Hepatocyte (in vitro differentiated cells): ENCODE results near the gene PLPP7. TPM values are rescaled to one million over a fixed set of nuclear protein-coding genes. Genes with fewer than 3 reads are reported as not detected.

Source experiments
- DNase-seq: peaks from one replicate; pipeline ENCODE4 v3.0.0-alpha.2; 2016; ENCODE audit warnings: low spot score
- H2AFZ ChIP-seq: fragments of 200-600 bp; sonication (generic); 2 replicates; pipeline ENCODE4 v1.6.0; 2016; ENCODE audit warnings: antibody characterized with exemption, mild to moderate bottlenecking
- H3K27ac ChIP-seq: fragments of 200-600 bp; sonication (generic); 2 replicates; pipeline ENCODE4 v1.5.1; 2016; ENCODE audit warnings: mild to moderate bottlenecking
- H3K27me3 ChIP-seq: fragments of 200-600 bp; sonication (generic); 2 replicates; pipeline ENCODE4 v1.6.1; 2016
- H3K36me3 ChIP-seq: fragments of 200-600 bp; sonication (generic); replicated peaks from 2 replicates; pipeline ENCODE4 v1.5.1; 2016; ENCODE audit warnings: low read depth; ENCODE audit not compliant: insufficient read depth
- H3K4me1 ChIP-seq: fragments of 200-600 bp; sonication (generic); 2 replicates; pipeline ENCODE4 v1.5.1; 2016; ENCODE audit warnings: mild to moderate bottlenecking, moderate library complexity; ENCODE audit not compliant: insufficient read depth
- H3K4me2 ChIP-seq: fragments of 200-600 bp; sonication (generic); 2 replicates; pipeline ENCODE4 v1.6.0; 2016
- H3K4me3 ChIP-seq: fragments of 200-600 bp; sonication (generic); 2 replicates; pipeline ENCODE4 v1.5.1; 2016; ENCODE audit warnings: mild to moderate bottlenecking
- H3K79me2 ChIP-seq: fragments of 200-600 bp; sonication (generic); 2 replicates; pipeline ENCODE4 v1.6.0; 2017; ENCODE audit warnings: mild to moderate bottlenecking
- H3K9me2 ChIP-seq: fragments of 200-600 bp; sonication (generic); replicated peaks from 2 replicates; pipeline ENCODE4 v1.6.0; 2017; ENCODE audit warnings: mild to moderate bottlenecking; ENCODE audit not compliant: insufficient read depth
- H3K9me3 ChIP-seq: fragments of 200-600 bp; sonication (generic); 2 replicates; pipeline ENCODE4 v1.5.1; 2016; ENCODE audit warnings: low read depth, mild to moderate bottlenecking
- H4K20me1 ChIP-seq: fragments of 200-600 bp; sonication (generic); 2 replicates; pipeline ENCODE4 v1.6.0; 2016; ENCODE audit warnings: mild to moderate bottlenecking; ENCODE audit not compliant: insufficient read depth, poor library complexity, severe bottlenecking
- CTCF ChIP-seq: fragments of 200-600 bp; sonication (generic); IDR thresholded peaks from 2 replicates; pipeline ENCODE4 v1.5.1; 2016; ENCODE audit warnings: antibody characterized with exemption, mild to moderate bottlenecking; ENCODE audit not compliant: poor library complexity
- EZH2 ChIP-seq: fragments of 200-600 bp; sonication (generic); IDR thresholded peaks from 2 replicates; pipeline ENCODE4 v1.6.1; 2016; ENCODE audit warnings: antibody characterized with exemption, mild to moderate bottlenecking, borderline replicate concordance
- EZH2phosphoT487 ChIP-seq: fragments of 200-600 bp; sonication (generic); IDR thresholded peaks from one replicate; pipeline ENCODE4 v1.6.1; 2018; ENCODE audit warnings: antibody characterized with exemption, mild to moderate bottlenecking, low read depth, moderate library complexity; ENCODE audit not compliant: unreplicated experiment, severe bottlenecking
- WGBS: methylation state at CpG from one replicate; pipeline ENCODE4 v1.1.6; 2016; ENCODE audit warnings: low lambda C conversion rate; ENCODE audit errors: missing lambda C conversion rate; 5-methylcytosine and 5-hydroxymethylcytosine counted together
- polyA plus RNA-seq: library from polyadenylated mRNA; unstranded; fragments of >200 nt; fragmentation: Nextera tagmentation; extraction: Ambion mirVana; gene quantifications from 2 replicates; pipeline ENCODE4 v1.2.1, GENCODE V29; 2016
- total RNA-seq: library from RNA; depleted of rRNA; stranded (reverse); fragments of >200 nt; gene quantifications from 2 replicates; pipeline ENCODE4 v1.2.3, GENCODE V29; 2014

Gene PLPP7
- total and polyA plus RNA-seq, 2 experiments from 2014 or later = 0.20 to 0.46 TPM

GRCh38 chr9:131296906-131297500 lies 7.5 kb downstream of the PLPP7 start:
- H3K79me2 ChIP-seq = no peaks in the 10 kb centered on the region
- no peak overlapping the region for H2AFZ ChIP-seq
- no peak overlapping the region for H3K27ac ChIP-seq
- no peak overlapping the region for H3K4me2 ChIP-seq
- no peaks in the 10 kb centered on the region for H3K36me3 ChIP-seq
- no peaks in the 10 kb centered on the region for H3K27me3 ChIP-seq
- 87% methylated on average over 8 of the region's 8 CpGs for WGBS
- TF ChIP-seq EZH2 (no peak), CTCF (no peak), EZH2phosphoT487 (no peak)
- H3K9me2 ChIP-seq = no peaks in the 10 kb centered on the region
- H4K20me1 ChIP-seq = no peaks in the 10 kb centered on the region
- DNase-seq = no peak
- H3K9me3 ChIP-seq = no peaks in the 10 kb centered on the region
- no peak overlapping the region for H3K4me3 ChIP-seq
- H3K4me1 ChIP-seq = no peaks in the 10 kb centered on the region

GRCh38 chr9:131297903-131298302 lies 8.4 kb downstream of the PLPP7 start:
- H3K4me1 ChIP-seq = no peaks in the 10 kb centered on the region
- H3K36me3 ChIP-seq = no peaks in the 10 kb centered on the region
- H3K79me2 ChIP-seq = no peaks in the 10 kb centered on the region
- no peaks in the 10 kb centered on the region for H3K27me3 ChIP-seq
- H3K9me3 ChIP-seq = no peaks in the 10 kb centered on the region
- H3K4me2 ChIP-seq = no peak overlapping the region
- no peak for TF ChIP-seq EZH2
- H2AFZ ChIP-seq = no peak overlapping the region
- no peak overlapping the region for H3K4me3 ChIP-seq
- 74% methylated on average over 11 of the region's 11 CpGs for WGBS
- H4K20me1 ChIP-seq = no peaks in the 10 kb centered on the region
- no peak overlapping the region for H3K27ac ChIP-seq
- H3K9me2 ChIP-seq = no peaks in the 10 kb centered on the region
- DNase-seq = no peak

- TF ChIP-seq EZH2phosphoT487 (no peak), EZH2 (no peak)
- no peak overlapping the region for H2AFZ ChIP-seq
- H3K9me2 ChIP-seq = no peaks in the 10 kb centered on the region
- no peaks in the 10 kb centered on the region for H3K27me3 ChIP-seq
- H4K20me1 ChIP-seq = no peaks in the 10 kb centered on the region
- 95% methylated on average over 4 of the region's 5 CpGs for WGBS
- no peak overlapping the region for H3K4me3 ChIP-seq
- no peaks in the 10 kb centered on the region for H3K9me3 ChIP-seq
- no peak for DNase-seq
- H3K27ac ChIP-seq = no peak overlapping the region
- no peaks in the 10 kb centered on the region for H3K4me1 ChIP-seq
- H3K36me3 ChIP-seq = no peaks in the 10 kb centered on the region
- H3K4me2 ChIP-seq = no peak overlapping the region
- H3K79me2 ChIP-seq = no peaks in the 10 kb centered on the region
Measured at GRCh38 chr9:131298341-131298740, 8.8 kb downstream of the PLPP7 start.

GRCh38 chr9:131298816-131299215 lies 9.3 kb downstream of the PLPP7 start:
- Histone ChIP-seq H3K9me2 (no peaks in the 10 kb centered on the region), H2AFZ (no peak overlapping the region), H3K36me3 (no peaks in the 10 kb centered on the region), H4K20me1 (no peaks in the 10 kb centered on the region), H3K4me3 (no peak overlapping the region), H3K9me3 (no peaks in the 10 kb centered on the region), H3K27me3 (no peaks in the 10 kb centered on the region), H3K4me1 (no peaks in the 10 kb centered on the region), H3K4me2 (no peak overlapping the region), H3K79me2 (no peaks in the 10 kb centered on the region), H3K27ac (no peak overlapping the region)
- 92% methylated on average over 12 of the region's 12 CpGs for WGBS
- DNase-seq = no peak
- TF ChIP-seq EZH2 = no peak

- Histone ChIP-seq H3K79me2 (no peaks in the 10 kb centered on the region), H3K4me2 (no peak overlapping the region), H3K36me3 (no peaks in the 10 kb centered on the region), H3K27ac (no peak overlapping the region), H3K9me2 (no peaks in the 10 kb centered on the region), H4K20me1 (no peaks in the 10 kb centered on the region), H3K9me3 (no peaks in the 10 kb centered on the region), H2AFZ (no peak overlapping the region), H3K4me3 (no peak overlapping the region), H3K27me3 (no peaks in the 10 kb centered on the region), H3K4me1 (no peaks in the 10 kb centered on the region)
- 71% methylated on average over 21 of the region's 22 CpGs for WGBS
- DNase-seq = no peak
- TF ChIP-seq EZH2phosphoT487 = no peak
- no peak for TF ChIP-seq CTCF
- no peak for TF ChIP-seq EZH2
Measured at GRCh38 chr9:131299346-131299960, 9.9 kb downstream of the PLPP7 start.
